Measurements from ENCODE around the gene PRXL2B.
"Not testable (repeated sequence)": the region's sequence is repeated elsewhere in the genome, so short reads cannot be mapped to it uniquely, and the experiment has no call there.

DNA sequence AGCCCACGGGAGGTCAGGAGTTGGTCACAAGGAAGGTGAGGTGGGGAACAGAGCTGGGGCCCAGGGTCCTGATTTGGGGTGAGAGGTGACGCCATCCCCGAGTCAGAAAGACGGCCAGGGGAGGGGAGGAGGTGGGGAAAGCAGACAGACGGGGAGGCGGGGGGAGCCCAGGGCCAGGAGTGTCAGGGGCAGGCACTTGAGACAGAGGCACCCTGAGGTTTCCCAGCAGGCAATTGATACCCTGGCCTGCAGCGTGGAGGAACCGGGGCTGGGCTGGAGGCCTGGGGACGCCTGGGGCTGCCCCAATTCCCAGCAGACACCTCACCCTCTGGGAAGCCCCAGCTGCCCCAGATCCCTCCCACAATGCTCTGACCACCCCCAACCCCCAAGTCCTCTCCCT, 33.5 kb upstream of the PRXL2B start:
- TF ChIP-seq, protein P1, sequence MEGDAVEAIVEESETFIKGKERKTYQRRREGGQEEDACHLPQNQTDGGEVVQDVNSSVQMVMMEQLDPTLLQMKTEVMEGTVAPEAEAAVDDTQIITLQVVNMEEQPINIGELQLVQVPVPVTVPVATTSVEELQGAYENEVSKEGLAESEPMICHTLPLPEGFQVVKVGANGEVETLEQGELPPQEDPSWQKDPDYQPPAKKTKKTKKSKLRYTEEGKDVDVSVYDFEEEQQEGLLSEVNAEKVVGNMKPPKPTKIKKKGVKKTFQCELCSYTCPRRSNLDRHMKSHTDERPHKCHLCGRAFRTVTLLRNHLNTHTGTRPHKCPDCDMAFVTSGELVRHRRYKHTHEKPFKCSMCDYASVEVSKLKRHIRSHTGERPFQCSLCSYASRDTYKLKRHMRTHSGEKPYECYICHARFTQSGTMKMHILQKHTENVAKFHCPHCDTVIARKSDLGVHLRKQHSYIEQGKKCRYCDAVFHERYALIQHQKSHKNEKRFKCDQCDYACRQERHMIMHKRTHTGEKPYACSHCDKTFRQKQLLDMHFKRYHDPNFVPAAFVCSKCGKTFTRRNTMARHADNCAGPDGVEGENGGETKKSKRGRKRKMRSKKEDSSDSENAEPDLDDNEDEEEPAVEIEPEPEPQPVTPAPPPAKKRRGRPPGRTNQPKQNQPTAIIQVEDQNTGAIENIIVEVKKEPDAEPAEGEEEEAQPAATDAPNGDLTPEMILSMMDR (conservative IDR thresholded peaks at IDR 0.05; ENCODE audit: low read length) = not testable (repeated sequence)
- not testable (repeated sequence) for TF ChIP-seq EZH2phosphoT487 (IDR thresholded peaks at IDR 0.05; ENCODE audit: borderline replicate concordance, low read depth, low read length)

Data from OCI-LY7 (cell line).